ENCODE data around the gene MALRD1. TPM values are rescaled to one million over a fixed set of nuclear protein-coding genes. Genes with fewer than 3 reads are reported as not detected.

The MALRD1 gene
- total and polyA plus RNA-seq, 2 experiments from 2014 or later, result 17.8 to 52.6 TPM

DNA sequence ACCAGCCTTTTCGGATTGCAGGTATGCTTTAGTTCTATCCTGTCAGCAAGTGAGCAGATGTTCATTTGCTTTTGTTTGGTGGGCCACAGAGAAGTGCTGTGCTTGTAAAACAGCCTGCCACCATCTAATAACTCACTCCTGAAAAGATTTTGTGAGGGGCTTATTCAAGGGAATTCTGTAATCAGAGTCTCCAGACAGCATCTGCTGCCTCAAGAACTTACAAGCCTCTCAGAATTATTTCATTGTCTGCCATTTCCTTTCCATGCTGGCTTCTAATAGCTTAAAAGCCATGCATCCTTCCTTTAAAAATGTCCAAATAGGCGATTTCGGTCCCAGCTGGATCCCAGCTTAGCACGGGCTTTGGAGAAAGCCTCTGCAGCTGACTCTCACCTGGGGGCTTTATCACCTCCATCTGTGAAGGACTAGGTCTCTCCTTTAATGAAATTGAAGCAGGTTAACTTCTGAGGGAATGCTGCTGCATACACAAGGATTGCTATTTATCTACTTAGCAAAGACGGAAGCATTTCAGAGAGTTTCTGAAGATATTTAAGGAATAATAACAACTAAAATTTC is 48.0 kb downstream of the MALRD1 start:
- H3K9me2 ChIP-seq (replicated peaks; ENCODE audit: insufficient read depth), result no peaks in the 10 kb centered on the region
- H3K4me3 ChIP-seq, result no peak overlapping the region
- no peaks in the 10 kb centered on the region for H4K20me1 ChIP-seq (ENCODE audit: insufficient read depth, poor library complexity, severe bottlenecking)
- H3K4me1 ChIP-seq (ENCODE audit: insufficient read depth), result no peaks in the 10 kb centered on the region
- no peaks in the 10 kb centered on the region for H3K79me2 ChIP-seq
- no peak for TF ChIP-seq EZH2 (IDR thresholded peaks at IDR 0.05; ENCODE audit: borderline replicate concordance)
- TF ChIP-seq, protein P1, sequence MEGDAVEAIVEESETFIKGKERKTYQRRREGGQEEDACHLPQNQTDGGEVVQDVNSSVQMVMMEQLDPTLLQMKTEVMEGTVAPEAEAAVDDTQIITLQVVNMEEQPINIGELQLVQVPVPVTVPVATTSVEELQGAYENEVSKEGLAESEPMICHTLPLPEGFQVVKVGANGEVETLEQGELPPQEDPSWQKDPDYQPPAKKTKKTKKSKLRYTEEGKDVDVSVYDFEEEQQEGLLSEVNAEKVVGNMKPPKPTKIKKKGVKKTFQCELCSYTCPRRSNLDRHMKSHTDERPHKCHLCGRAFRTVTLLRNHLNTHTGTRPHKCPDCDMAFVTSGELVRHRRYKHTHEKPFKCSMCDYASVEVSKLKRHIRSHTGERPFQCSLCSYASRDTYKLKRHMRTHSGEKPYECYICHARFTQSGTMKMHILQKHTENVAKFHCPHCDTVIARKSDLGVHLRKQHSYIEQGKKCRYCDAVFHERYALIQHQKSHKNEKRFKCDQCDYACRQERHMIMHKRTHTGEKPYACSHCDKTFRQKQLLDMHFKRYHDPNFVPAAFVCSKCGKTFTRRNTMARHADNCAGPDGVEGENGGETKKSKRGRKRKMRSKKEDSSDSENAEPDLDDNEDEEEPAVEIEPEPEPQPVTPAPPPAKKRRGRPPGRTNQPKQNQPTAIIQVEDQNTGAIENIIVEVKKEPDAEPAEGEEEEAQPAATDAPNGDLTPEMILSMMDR (IDR thresholded peaks at IDR 0.05; ENCODE audit: poor library complexity), result no peak
- no peak for TF ChIP-seq EZH2phosphoT487 (IDR thresholded peaks at IDR 0.05; ENCODE audit: low read depth, severe bottlenecking, unreplicated experiment)
- 51% methylated on average over 5 of the region's 5 CpGs for WGBS (ENCODE audit: low lambda C conversion rate, missing lambda C conversion rate)
- no peaks in the 10 kb centered on the region for H3K36me3 ChIP-seq (replicated peaks; ENCODE audit: insufficient read depth, low read depth)
- DNase-seq (ENCODE audit: low spot score), result no peak
- H3K27me3 ChIP-seq, result no peaks in the 10 kb centered on the region
- no peak overlapping the region for H3K27ac ChIP-seq
- no peak overlapping the region for H2AFZ ChIP-seq
- H3K9me3 ChIP-seq (ENCODE audit: low read depth), result no peaks in the 10 kb centered on the region
- H3K4me2 ChIP-seq, result no peak overlapping the region

DNA sequence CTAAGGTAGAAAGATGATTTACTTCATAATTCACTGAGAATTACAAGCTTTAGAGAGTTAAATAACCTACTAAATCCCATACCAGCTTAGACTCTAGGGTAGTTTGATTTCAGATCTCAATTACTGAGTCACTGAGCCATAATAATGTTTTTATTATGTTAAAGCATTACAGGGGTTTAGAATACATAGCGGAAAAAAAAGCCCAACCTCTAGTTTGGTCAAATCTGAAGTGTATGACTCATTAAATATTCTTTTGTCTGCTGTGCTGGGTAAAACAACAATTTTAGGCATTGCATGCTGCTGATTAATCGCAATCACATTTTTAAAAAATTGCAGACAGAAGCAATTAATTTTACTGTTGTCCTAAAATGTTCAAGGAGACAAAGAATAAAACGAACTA is 48.5 kb downstream of the MALRD1 start:
- Histone ChIP-seq H2AFZ (no peak overlapping the region), H3K4me2 (no peak overlapping the region), H4K20me1 (ENCODE audit: insufficient read depth, poor library complexity, severe bottlenecking) (no peaks in the 10 kb centered on the region), H3K9me2 (replicated peaks; ENCODE audit: insufficient read depth) (no peaks in the 10 kb centered on the region), H3K36me3 (replicated peaks; ENCODE audit: insufficient read depth, low read depth) (no peaks in the 10 kb centered on the region), H3K9me3 (ENCODE audit: low read depth) (no peaks in the 10 kb centered on the region), H3K79me2 (no peaks in the 10 kb centered on the region), H3K4me3 (no peak overlapping the region), H3K27ac (no peak overlapping the region), H3K27me3 (no peaks in the 10 kb centered on the region), H3K4me1 (ENCODE audit: insufficient read depth) (no peaks in the 10 kb centered on the region)
- WGBS (ENCODE audit: low lambda C conversion rate, missing lambda C conversion rate), result 86% methylated on average over 3 of the region's 3 CpGs
- no peak for TF ChIP-seq EZH2 (IDR thresholded peaks at IDR 0.05; ENCODE audit: borderline replicate concordance)
- TF ChIP-seq EZH2phosphoT487 (IDR thresholded peaks at IDR 0.05; ENCODE audit: low read depth, severe bottlenecking, unreplicated experiment), result no peak
- TF ChIP-seq, protein P1 (IDR thresholded peaks at IDR 0.05; ENCODE audit: poor library complexity), result no peak
- DNase-seq (ENCODE audit: low spot score), result no peak

DNA sequence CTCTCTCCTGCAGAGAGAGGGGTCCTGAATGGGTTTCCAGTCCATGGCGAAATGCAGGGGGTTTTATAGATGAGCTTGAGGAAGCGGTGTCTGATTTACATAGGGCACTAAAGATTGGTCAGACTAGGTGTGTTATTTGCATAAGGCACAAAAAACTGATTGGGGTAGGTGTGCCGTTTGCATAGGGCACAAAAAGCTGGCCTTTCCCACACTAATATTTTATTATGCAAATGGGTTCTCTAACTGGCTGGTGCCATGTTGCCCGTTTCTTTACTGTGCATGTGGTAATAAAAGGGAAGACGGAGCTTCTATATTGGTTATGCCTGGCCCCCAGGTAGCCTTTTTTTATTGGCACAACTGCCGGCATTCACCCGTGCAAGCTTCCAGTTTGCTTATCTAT is 50.2 kb downstream of the MALRD1 start:
- Histone ChIP-seq H3K79me2 (no peaks in the 10 kb centered on the region), H3K9me2 (replicated peaks; ENCODE audit: insufficient read depth) (no peaks in the 10 kb centered on the region), H3K4me1 (ENCODE audit: insufficient read depth) (no peaks in the 10 kb centered on the region), H3K4me2 (no peak overlapping the region), H2AFZ (no peak overlapping the region), H3K36me3 (replicated peaks; ENCODE audit: insufficient read depth, low read depth) (no peaks in the 10 kb centered on the region), H3K27me3 (no peaks in the 10 kb centered on the region), H3K9me3 (ENCODE audit: low read depth) (no peaks in the 10 kb centered on the region), H3K27ac (no peak overlapping the region), H3K4me3 (no peak overlapping the region), H4K20me1 (ENCODE audit: insufficient read depth, poor library complexity, severe bottlenecking) (no peaks in the 10 kb centered on the region)
- 87% methylated on average over 7 of the region's 7 CpGs for WGBS (ENCODE audit: low lambda C conversion rate, missing lambda C conversion rate)
- TF ChIP-seq EZH2phosphoT487 (IDR thresholded peaks at IDR 0.05; ENCODE audit: low read depth, severe bottlenecking, unreplicated experiment) (no peak), EZH2 (IDR thresholded peaks at IDR 0.05; ENCODE audit: borderline replicate concordance) (no peak)
- TF ChIP-seq, protein P1 (IDR thresholded peaks at IDR 0.05; ENCODE audit: poor library complexity), result no peak
- no peak for DNase-seq (ENCODE audit: low spot score)
